ENCODE results near the gene JAZF1.

Gene JAZF1

DNA sequence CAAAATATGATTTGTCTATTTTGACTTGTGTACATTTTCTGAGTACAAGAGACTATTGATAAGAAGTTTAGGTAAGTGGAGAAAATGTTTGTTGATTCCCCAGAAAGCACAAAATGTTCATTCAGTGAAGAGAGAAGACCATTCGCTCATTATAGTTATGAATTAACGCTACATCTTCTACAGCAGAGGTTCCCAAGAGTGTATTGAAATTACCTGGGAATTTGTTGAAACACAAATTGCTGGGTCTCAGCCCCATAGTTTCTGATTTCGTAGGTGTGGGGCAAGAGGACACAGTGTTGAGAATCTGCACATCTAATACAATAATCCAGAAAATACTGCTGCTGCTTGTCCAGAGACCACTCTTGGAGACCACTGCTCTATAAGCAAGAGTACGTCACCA lies 24.2 kb downstream of the JAZF1 start (continued):
- TF ChIP-seq, protein P1, sequence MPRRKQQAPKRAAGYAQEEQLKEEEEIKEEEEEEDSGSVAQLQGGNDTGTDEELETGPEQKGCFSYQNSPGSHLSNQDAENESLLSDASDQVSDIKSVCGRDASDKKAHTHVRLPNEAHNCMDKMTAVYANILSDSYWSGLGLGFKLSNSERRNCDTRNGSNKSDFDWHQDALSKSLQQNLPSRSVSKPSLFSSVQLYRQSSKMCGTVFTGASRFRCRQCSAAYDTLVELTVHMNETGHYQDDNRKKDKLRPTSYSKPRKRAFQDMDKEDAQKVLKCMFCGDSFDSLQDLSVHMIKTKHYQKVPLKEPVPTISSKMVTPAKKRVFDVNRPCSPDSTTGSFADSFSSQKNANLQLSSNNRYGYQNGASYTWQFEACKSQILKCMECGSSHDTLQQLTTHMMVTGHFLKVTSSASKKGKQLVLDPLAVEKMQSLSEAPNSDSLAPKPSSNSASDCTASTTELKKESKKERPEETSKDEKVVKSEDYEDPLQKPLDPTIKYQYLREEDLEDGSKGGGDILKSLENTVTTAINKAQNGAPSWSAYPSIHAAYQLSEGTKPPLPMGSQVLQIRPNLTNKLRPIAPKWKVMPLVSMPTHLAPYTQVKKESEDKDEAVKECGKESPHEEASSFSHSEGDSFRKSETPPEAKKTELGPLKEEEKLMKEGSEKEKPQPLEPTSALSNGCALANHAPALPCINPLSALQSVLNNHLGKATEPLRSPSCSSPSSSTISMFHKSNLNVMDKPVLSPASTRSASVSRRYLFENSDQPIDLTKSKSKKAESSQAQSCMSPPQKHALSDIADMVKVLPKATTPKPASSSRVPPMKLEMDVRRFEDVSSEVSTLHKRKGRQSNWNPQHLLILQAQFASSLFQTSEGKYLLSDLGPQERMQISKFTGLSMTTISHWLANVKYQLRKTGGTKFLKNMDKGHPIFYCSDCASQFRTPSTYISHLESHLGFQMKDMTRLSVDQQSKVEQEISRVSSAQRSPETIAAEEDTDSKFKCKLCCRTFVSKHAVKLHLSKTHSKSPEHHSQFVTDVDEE (CRISPR knock-in tag; IDR thresholded peaks at IDR 0.05), result no peak
- TF ChIP-seq, protein P2, sequence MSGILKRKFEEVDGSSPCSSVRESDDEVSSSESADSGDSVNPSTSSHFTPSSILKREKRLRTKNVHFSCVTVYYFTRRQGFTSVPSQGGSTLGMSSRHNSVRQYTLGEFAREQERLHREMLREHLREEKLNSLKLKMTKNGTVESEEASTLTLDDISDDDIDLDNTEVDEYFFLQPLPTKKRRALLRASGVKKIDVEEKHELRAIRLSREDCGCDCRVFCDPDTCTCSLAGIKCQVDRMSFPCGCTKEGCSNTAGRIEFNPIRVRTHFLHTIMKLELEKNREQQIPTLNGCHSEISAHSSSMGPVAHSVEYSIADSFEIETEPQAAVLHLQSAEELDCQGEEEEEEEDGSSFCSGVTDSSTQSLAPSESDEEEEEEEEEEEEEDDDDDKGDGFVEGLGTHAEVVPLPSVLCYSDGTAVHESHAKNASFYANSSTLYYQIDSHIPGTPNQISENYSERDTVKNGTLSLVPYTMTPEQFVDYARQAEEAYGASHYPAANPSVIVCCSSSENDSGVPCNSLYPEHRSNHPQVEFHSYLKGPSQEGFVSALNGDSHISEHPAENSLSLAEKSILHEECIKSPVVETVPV (CRISPR knock-in tag; IDR thresholded peaks at IDR 0.05), result no peak
- TF ChIP-seq, protein P3, sequence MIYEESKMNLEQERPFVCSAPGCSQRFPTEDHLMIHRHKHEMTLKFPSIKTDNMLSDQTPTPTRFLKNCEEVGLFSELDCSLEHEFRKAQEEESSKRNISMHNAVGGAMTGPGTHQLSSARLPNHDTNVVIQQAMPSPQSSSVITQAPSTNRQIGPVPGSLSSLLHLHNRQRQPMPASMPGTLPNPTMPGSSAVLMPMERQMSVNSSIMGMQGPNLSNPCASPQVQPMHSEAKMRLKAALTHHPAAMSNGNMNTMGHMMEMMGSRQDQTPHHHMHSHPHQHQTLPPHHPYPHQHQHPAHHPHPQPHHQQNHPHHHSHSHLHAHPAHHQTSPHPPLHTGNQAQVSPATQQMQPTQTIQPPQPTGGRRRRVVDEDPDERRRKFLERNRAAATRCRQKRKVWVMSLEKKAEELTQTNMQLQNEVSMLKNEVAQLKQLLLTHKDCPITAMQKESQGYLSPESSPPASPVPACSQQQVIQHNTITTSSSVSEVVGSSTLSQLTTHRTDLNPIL (CRISPR knock-in tag; IDR thresholded peaks at IDR 0.05; ENCODE audit: low read depth), result no peak

DNA sequence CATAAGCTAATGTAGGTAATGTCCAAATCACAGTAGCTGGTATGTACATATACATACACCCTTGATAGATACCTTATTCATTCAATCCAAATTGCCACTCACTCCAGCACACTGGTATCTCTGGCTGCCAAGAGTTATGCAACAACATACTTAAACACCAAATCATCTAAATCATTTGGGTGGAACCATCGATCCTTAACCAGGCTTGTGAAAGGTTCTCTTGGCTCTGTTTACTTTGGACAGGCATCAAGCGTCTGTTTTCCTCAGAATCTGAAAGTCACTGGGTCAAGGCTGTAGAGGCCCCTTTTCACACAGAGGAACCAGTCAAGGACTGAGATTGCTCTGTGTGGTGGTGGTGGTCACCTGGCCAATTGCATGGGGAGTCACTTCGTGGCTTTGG lies 24.6 kb downstream of the JAZF1 start:
- no peak for TF ChIP-seq TCF4 (CRISPR knock-in tag; IDR thresholded peaks at IDR 0.05; ENCODE audit: borderline replicate concordance)
- no peak for TF ChIP-seq ESRRG (CRISPR knock-in tag; IDR thresholded peaks at IDR 0.05)
- TF ChIP-seq SNAI2 (CRISPR knock-in tag; IDR thresholded peaks at IDR 0.05), result no peak
- TF ChIP-seq, protein P4, sequence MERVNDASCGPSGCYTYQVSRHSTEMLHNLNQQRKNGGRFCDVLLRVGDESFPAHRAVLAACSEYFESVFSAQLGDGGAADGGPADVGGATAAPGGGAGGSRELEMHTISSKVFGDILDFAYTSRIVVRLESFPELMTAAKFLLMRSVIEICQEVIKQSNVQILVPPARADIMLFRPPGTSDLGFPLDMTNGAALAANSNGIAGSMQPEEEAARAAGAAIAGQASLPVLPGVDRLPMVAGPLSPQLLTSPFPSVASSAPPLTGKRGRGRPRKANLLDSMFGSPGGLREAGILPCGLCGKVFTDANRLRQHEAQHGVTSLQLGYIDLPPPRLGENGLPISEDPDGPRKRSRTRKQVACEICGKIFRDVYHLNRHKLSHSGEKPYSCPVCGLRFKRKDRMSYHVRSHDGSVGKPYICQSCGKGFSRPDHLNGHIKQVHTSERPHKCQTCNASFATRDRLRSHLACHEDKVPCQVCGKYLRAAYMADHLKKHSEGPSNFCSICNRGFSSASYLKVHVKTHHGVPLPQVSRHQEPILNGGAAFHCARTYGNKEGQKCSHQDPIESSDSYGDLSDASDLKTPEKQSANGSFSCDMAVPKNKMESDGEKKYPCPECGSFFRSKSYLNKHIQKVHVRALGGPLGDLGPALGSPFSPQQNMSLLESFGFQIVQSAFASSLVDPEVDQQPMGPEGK (CRISPR knock-in tag; IDR thresholded peaks at IDR 0.05; ENCODE audit: borderline replicate concordance), result no peak
- TF ChIP-seq ZNF70 (CRISPR knock-in tag; IDR thresholded peaks at IDR 0.05), result no peak
- no peak for TF ChIP-seq ZFP30 (CRISPR knock-in tag; IDR thresholded peaks at IDR 0.05)
- TF ChIP-seq, protein P1 (CRISPR knock-in tag; IDR thresholded peaks at IDR 0.05), result no peak
- no peak for ATAC-seq

DNA sequence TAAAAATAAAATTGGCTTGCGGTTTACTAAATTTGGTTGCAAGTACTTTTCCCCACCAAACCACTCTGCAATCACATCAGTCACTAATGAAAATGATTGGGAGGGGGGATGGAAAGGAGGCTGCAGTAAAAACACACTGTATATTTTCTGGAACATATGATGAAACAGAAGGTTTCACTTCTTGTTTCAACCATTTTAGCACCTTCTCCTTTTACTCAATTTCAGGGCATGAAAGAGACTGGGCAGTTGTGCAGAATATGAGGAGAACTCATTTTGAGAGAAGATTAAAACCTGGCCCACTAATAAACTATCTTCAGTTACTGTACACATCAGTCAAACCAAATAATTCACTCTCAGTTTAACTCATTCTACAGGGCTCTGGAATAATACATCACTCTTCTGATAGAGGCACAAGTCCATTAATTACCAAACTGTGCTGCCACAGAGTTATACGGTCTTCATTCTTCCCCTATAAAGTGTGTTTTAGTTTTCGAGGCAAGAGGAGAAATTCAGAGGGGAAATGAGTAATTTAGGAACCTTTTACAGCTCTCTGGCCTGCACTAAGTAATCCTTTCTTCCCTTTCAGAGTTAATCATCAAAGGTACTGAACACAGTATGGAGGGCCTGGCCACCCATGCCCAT lies 25.5 kb downstream of the JAZF1 start:
- no peak for ATAC-seq
- TF ChIP-seq SNAI2 (CRISPR knock-in tag; IDR thresholded peaks at IDR 0.05) (no peak), TCF4 (CRISPR knock-in tag; IDR thresholded peaks at IDR 0.05; ENCODE audit: borderline replicate concordance) (no peak)
- TF ChIP-seq, protein P5, sequence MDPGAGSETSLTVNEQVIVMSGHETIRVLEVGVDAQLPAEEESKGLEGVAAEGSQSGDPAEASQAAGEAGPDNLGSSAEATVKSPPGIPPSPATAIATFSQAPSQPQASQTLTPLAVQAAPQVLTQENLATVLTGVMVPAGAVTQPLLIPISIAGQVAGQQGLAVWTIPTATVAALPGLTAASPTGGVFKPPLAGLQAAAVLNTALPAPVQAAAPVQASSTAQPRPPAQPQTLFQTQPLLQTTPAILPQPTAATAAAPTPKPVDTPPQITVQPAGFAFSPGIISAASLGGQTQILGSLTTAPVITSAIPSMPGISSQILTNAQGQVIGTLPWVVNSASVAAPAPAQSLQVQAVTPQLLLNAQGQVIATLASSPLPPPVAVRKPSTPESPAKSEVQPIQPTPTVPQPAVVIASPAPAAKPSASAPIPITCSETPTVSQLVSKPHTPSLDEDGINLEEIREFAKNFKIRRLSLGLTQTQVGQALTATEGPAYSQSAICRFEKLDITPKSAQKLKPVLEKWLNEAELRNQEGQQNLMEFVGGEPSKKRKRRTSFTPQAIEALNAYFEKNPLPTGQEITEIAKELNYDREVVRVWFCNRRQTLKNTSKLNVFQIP (CRISPR knock-in tag; IDR thresholded peaks at IDR 0.05; ENCODE audit: borderline replicate concordance, low read depth), result no peak

DNA sequence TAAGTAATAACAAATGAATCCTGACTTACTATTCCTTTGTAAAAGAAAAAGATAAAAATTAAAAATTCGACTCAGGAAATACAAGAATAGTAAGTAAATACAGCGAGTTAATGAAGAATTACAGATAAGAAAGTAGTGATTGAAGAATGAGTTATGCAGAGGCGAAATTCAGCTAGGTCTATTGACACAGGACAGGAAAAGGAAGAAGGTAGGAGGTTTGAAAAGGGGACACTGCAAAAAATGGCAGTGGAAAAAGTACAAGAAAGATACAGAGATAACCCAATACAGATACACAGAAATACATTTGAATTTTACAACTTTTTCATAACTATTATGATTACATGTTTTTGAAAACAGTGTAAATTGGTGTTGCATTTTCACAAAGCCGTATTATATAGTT lies 28.0 kb downstream of the JAZF1 start:
- no peak for ATAC-seq
- TF ChIP-seq ZNF70 (CRISPR knock-in tag; IDR thresholded peaks at IDR 0.05) (no peak), ZNF8 (CRISPR knock-in tag; IDR thresholded peaks at IDR 0.05) (no peak)

DNA sequence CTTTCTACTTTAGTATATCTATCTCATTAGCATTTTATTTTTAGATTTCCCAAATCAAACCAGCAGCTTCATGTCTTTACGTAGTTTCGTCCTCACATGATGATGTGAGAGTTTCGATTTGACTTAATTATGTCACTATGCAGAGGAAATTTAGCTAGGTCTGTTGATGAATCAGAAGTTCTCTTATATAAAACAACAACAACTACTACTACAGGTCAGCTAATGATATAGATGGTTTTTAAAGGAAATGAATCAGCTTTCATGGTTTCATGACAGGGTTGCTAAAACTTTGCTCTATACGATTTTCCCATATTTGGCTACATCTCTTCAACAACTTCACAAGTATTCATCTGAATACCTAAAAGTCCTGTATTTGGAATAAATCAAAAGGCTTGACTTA lies 28.6 kb downstream of the JAZF1 start:
- TF ChIP-seq CSDC2 (CRISPR knock-in tag; IDR thresholded peaks at IDR 0.05), result no peak
- no peak for TF ChIP-seq RARB (CRISPR knock-in tag; IDR thresholded peaks at IDR 0.05)
- no peak for TF ChIP-seq SNAI2 (CRISPR knock-in tag; IDR thresholded peaks at IDR 0.05)
- TF ChIP-seq ARNTL (CRISPR knock-in tag; IDR thresholded peaks at IDR 0.05; ENCODE audit: borderline replicate concordance, low read depth), result no peak
- no peak for TF ChIP-seq TCF4 (CRISPR knock-in tag; IDR thresholded peaks at IDR 0.05; ENCODE audit: borderline replicate concordance)
- no peak for TF ChIP-seq PPARA (CRISPR knock-in tag; IDR thresholded peaks at IDR 0.05; ENCODE audit: borderline replicate concordance)
- TF ChIP-seq, protein P5 (CRISPR knock-in tag; IDR thresholded peaks at IDR 0.05; ENCODE audit: borderline replicate concordance, low read depth), result no peak
- TF ChIP-seq GLIS3 (CRISPR knock-in tag; IDR thresholded peaks at IDR 0.05), result no peak
- no peak for ATAC-seq
